ENCODE data around the gene FASTKD1.

The FASTKD1 gene

DNA sequence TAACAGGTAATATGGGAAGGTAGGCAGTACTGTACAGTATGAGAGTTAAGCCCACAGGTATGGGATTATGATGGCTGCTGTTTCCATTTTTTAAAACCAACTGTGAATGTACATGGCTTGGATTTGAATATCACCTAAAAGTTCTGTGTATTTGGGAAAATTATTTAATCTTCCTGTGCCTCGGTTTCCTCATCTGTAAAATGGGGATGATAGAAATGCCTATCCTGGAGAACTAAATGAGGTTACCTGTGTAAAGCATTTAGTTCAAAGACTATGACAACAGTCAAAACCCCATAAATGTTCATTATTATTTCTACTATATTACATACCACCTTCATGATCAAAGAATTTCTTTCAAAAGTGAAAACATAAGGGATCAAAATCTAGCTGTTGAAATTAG lies 60.6 kb downstream of the FASTKD1 start:
- H3K4me3 ChIP-seq (ENCODE audit: low read depth, low read length), result no peak overlapping the region
- no peak for DNase-seq (ENCODE audit: low read depth)
- TF ChIP-seq, protein P1, sequence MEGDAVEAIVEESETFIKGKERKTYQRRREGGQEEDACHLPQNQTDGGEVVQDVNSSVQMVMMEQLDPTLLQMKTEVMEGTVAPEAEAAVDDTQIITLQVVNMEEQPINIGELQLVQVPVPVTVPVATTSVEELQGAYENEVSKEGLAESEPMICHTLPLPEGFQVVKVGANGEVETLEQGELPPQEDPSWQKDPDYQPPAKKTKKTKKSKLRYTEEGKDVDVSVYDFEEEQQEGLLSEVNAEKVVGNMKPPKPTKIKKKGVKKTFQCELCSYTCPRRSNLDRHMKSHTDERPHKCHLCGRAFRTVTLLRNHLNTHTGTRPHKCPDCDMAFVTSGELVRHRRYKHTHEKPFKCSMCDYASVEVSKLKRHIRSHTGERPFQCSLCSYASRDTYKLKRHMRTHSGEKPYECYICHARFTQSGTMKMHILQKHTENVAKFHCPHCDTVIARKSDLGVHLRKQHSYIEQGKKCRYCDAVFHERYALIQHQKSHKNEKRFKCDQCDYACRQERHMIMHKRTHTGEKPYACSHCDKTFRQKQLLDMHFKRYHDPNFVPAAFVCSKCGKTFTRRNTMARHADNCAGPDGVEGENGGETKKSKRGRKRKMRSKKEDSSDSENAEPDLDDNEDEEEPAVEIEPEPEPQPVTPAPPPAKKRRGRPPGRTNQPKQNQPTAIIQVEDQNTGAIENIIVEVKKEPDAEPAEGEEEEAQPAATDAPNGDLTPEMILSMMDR (IDR thresholded peaks at IDR 0.05; ENCODE audit: low read depth, low read length, missing control alignments), result no peak

DNA sequence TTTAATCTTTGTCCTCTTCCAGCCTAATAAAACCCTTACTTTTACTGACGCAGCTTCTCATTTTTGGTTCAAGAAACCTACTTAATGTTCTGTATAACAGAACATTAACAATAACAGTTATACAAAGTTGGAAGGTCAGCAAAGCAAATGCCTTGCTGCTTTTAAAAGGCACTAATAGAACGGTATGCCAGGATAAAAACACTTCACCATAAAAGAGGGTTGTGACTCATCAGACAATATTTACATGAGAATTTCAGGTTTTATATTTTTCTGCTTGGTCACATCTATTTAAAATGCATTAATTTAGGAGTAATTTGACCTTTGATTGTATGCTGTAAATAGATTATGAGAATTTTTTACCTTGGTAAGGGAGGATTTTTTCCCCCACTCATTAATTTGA lies 61.1 kb downstream of the FASTKD1 start:
- TF ChIP-seq, protein P1 (IDR thresholded peaks at IDR 0.05; ENCODE audit: low read depth, low read length, missing control alignments), result no peak
- DNase-seq (ENCODE audit: low read depth), result no peak
- H3K4me3 ChIP-seq (ENCODE audit: low read depth, low read length), result no peak overlapping the region

DNA sequence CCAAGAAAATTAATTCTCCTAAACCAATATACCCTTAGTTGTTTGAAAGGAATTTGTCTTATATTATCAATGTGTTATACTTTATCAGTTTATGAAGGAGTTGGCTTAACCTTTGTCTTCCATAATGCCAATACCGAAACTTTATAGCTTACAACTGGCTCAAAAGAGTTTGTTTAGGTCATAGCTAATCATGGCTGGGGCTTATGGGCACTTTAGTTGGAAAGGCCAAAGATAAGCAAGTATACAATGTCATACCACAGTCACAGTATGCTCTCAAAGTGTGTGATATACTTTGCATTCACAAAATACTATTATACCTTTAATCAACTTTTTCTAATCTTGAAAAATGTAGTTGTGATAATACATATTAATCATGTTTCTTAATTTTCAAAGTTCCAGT lies 61.8 kb downstream of the FASTKD1 start:
- DNase-seq (ENCODE audit: low read depth), result no peak
- TF ChIP-seq, protein P1 (IDR thresholded peaks at IDR 0.05; ENCODE audit: low read depth, low read length, missing control alignments), result no peak
- H3K4me3 ChIP-seq (ENCODE audit: low read depth, low read length), result no peak overlapping the region

DNA sequence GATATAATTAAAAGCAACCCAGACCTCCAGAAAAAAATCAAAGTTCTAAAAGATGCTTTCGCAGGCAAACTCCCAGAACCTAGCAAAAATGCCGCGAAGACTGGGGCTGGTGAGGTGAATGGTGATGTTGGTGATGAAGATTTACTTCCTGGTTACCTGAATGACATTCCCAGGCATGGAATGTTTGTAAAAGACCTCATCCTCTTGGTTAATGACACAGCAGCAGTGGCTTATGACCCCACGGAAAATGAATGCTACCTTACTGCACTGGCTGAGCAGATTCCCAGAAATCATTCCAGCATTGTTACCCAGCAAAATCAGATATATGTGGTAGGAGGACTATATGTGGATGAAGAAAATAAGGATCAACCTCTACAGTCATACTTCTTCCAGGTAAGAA lies 63.2 kb downstream of the FASTKD1 start:
- TF ChIP-seq, protein P1 (IDR thresholded peaks at IDR 0.05; ENCODE audit: low read depth, low read length, missing control alignments), result no peak
- no peak for DNase-seq (ENCODE audit: low read depth)
- H3K4me3 ChIP-seq (ENCODE audit: low read depth, low read length), result no peak overlapping the region

DNA sequence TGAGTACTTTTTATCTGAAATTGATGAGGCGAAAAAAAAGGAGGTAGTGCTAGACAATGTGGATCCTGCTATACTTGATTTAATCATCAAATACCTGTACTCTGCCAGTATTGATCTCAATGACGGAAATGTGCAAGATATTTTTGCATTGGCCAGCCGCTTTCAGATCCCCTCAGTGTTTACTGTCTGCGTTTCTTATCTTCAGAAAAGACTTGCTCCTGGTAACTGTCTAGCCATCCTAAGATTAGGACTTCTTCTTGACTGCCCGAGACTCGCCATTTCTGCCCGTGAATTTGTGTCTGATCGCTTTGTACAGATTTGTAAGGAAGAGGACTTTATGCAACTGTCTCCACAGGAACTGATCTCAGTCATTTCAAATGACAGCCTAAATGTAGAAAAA lies 63.7 kb downstream of the FASTKD1 start:
- DNase-seq (ENCODE audit: low read depth), result no peak
- H3K4me3 ChIP-seq (ENCODE audit: low read depth, low read length), result no peak overlapping the region
- TF ChIP-seq, protein P1 (IDR thresholded peaks at IDR 0.05; ENCODE audit: low read depth, low read length, missing control alignments), result no peak

DNA sequence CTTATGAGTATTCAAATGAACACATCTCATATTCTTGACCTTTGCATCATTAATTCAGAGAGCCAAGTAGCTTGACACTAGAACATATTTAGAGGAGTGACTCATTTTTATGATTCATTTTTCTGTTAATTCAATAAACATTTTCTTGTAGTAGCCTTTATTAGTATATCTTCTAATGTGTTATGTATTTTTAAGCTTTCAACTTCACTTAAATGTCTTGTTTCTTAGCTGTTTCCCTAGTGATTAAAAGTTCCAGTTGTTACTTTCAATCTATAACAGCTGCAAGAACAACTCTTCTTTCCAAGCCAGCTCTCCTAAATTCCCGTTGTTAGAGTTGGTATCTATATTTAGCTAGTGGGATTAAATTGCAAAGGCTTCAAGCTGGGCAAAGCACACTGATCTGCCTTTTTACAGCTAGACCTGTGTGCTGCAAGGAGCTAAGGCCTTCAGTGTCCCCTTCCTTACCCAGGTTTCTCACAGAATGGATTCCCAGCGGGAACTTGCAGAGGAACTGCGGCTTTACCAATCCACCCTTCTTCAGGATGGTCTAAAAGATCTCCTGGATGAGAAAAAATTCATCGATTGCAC lies 64.3 kb downstream of the FASTKD1 start, which contains the start of gene KLHL41:
KLHL41 (plus strand) TSS at position 405 of the 588 bp plus-strand sequence; CDS start at position 482, 77 bp downstream.
- H3K4me3 ChIP-seq (ENCODE audit: low read depth, low read length), result no peak within 1 kb of the TSS
- TF ChIP-seq, protein P1 (IDR thresholded peaks at IDR 0.05; ENCODE audit: low read depth, low read length, missing control alignments), result no peak
- DNase-seq (ENCODE audit: low read depth), result no peak

DNA sequence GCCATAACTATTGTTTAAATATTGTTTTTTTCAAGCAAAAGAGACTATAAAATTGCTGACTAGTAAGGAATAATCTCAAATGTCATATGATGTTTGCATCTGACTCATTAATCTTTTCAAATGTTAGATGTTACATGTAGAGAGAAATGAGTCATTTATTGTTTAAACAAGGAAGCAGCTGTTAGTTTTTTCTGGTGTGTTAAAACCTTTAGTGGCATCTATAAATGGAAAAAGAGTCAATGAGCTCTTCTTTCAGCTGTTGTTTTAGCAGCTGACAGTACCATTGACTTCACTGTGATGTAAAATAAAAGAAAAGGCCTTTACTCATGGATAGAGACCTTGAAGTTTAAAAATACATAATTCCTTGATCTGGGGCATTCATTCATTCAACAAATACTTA lies 66.0 kb downstream of the FASTKD1 start:
- TF ChIP-seq, protein P1 (IDR thresholded peaks at IDR 0.05; ENCODE audit: low read depth, low read length, missing control alignments), result no peak
- no peak overlapping the region for H3K4me3 ChIP-seq (ENCODE audit: low read depth, low read length)
- DNase-seq (ENCODE audit: low read depth), result no peak
